ENCODE measurements around the gene ZBTB11. TPM values are rescaled to one million over a fixed set of nuclear protein-coding genes. Genes with fewer than 3 reads are reported as not detected.
"Not testable (repeated sequence)": the region's sequence is repeated elsewhere in the genome, so short reads cannot be mapped to it uniquely, and the experiment has no call there.

The ZBTB11 gene, protein sequence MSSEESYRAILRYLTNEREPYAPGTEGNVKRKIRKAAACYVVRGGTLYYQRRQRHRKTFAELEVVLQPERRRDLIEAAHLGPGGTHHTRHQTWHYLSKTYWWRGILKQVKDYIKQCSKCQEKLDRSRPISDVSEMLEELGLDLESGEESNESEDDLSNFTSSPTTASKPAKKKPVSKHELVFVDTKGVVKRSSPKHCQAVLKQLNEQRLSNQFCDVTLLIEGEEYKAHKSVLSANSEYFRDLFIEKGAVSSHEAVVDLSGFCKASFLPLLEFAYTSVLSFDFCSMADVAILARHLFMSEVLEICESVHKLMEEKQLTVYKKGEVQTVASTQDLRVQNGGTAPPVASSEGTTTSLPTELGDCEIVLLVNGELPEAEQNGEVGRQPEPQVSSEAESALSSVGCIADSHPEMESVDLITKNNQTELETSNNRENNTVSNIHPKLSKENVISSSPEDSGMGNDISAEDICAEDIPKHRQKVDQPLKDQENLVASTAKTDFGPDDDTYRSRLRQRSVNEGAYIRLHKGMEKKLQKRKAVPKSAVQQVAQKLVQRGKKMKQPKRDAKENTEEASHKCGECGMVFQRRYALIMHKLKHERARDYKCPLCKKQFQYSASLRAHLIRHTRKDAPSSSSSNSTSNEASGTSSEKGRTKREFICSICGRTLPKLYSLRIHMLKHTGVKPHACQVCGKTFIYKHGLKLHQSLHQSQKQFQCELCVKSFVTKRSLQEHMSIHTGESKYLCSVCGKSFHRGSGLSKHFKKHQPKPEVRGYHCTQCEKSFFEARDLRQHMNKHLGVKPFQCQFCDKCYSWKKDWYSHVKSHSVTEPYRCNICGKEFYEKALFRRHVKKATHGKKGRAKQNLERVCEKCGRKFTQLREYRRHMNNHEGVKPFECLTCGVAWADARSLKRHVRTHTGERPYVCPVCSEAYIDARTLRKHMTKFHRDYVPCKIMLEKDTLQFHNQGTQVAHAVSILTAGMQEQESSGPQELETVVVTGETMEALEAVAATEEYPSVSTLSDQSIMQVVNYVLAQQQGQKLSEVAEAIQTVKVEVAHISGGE
- polyA plus RNA-seq (2013, experiment 1 of 2; ENCODE audit: insufficient read length) = 10.7 TPM
- 11.1 TPM for polyA plus RNA-seq (2013, experiment 2 of 2; ENCODE audit: insufficient read length)

DNA sequence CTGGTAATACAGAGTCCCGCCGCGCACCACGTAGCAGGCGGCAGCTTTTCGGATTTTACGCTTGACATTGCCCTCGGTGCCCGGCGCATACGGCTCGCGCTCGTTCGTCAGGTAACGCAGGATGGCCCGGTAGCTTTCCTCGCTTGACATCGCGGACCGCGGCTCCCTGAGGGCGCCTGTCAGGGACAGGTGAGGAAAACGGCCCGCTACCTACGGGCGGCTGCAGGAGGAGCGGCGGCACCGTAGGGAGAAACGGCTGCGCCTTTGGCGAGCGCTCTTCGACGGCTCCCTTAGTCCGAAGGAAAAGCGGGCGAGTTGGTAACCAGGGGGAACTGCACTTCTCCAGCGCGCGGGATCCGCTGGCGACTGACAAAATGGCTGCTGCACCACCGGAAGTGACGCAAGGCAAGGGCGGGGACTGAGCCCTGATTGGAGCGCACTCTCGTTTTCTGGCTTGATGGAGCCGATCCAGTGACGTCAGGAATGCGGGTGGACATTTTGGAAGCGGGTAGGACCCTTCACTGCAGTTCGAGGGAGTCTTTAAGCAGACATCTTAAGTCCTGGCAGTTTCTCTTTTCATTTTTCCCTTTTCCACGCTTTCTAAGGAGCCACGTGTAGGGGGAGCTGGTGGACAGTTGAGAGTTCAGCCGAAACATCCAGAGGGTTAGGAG is at the start of gene ZBTB11:
ZBTB11 (minus strand) TSS at position 368 of the 671 bp plus-strand sequence; CDS start at position 150, 218 bp downstream.
- peak; percentile 100 for DNase-seq

DNA sequence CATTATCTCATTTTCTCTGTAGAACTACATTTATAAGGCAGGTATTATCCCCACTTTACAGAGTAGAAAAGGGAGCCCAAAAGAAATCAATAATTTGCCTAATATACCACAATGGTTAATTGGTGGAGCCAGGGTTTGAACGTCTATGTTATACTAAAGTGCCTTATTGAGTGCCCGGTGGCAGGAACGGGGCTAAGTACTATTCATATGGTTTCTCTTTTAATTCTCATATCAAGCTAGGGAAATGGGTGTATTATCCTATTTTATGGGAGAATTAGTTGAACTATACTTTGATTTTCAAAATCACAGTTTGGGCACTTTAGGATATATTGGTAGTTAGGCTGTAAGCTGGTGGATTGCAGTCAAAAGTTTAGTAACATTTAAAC is 49.0 kb upstream of the ZBTB11 start:
- no peak for DNase-seq

DNA sequence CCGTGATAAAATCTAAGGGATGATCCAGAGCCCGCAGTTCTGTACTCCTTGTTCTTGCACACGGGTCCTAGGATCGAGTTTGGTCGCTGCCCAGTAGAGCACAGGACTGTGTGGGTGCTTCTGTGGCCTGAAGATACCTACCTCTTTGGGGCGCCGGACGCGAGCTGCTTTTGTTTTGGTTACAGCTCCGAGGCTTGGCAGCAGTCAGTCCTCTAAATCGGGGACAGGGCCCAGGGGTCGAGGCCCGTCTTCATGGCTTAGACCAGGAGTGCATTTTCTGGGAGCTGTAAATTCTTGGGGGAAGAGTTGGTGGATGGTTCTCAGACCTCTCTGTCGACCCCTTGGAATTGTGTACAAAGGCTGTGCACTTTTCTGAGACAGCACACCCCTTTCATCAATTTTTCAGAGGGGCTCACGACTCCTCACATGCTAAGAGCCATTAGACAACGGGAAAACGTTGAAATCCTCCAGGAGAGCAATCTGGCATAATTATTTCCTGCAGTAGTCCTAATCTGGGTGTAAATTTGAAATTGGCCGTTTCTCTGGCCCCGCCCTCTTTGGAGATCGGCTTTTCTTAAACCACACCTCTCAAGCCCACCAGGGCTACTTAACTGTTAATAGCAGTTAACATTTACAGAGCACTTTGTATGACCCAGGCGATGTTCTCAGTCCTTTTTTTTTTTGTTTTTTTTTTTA is 48.4 kb upstream of the ZBTB11 start:
- peak; percentile 18 for DNase-seq

DNA sequence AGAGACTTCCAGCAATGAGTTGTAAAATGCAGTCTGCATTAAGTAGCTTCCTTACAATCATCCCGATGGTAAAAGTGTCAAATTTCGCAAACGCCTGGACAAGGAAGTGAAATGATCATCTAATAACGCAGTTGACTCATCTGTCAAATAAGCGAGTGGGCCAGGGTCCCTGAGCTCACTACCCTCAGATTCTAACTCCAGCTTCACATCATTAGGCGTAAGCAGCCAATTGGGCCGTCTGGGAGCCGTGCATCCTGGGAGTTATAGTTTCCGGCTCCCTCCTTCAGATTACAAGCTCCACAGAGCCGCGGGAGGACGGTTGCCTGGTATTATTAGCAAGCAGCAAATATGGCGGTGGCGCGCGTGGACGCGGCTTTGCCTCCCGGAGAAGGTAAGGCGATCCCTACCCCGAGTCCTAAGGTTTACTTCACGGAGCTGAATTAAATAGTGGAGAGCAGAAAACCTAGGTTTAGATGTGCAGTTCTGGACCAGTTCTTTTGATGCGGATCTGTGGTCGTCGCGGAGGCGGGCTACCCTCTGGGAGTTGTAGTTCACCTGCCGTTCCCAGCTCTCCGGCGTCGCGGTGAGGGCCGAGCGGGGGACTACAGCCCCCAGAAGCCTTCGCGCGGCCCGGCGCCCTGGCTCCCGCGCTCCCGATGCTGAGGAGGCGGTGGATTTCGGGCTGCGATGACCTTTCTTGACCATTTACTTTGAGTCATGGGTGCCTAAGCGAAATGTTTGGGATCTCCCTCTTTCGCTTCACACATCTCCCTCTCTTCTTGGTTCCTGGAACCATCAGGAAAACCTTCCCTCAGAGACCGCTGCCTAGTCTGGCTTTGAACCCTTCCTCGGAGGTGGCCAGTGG is 47.6 kb upstream of the ZBTB11 start, which contains the start of gene CEP97:
CEP97 (plus strand) TSS at position 286 of the 865 bp plus-strand sequence; CDS start at position 349, 63 bp downstream.
- DNase-seq = peak; percentile 93

DNA sequence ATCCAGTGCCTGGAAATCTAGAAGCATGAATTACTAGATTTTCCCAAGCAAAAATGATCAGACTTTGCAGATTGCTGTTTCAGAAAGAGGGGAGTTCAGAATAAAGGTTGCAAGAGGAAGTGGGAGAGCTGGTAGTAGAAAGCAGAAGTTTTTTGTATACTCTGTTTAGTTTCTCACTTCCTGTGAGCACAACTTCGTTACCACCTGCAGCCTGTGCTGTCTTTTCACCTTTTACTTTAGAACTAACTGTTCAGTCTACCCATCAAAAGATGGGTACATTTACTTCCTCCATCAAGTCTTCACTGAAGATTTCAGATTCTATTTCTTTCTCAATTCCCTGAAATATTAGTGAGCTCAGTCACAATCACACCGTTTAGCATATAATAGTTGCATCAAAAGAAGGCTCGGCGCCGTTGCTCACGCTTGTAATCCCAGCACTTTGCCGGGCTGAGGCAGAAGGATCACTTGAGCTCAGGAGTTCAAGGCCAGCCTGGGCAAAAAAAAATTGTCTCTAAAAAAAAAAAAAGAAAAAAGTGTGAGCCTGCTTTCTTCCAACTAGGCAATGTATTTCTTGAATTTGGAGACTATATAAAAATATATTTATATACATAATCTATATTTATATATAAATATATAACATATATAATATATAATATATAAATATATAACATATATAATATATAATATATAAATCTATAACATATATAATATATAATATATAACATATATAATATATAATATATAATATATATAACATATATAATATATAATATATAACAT is 45.7 kb upstream of the ZBTB11 start:
- DNase-seq = no peak

DNA sequence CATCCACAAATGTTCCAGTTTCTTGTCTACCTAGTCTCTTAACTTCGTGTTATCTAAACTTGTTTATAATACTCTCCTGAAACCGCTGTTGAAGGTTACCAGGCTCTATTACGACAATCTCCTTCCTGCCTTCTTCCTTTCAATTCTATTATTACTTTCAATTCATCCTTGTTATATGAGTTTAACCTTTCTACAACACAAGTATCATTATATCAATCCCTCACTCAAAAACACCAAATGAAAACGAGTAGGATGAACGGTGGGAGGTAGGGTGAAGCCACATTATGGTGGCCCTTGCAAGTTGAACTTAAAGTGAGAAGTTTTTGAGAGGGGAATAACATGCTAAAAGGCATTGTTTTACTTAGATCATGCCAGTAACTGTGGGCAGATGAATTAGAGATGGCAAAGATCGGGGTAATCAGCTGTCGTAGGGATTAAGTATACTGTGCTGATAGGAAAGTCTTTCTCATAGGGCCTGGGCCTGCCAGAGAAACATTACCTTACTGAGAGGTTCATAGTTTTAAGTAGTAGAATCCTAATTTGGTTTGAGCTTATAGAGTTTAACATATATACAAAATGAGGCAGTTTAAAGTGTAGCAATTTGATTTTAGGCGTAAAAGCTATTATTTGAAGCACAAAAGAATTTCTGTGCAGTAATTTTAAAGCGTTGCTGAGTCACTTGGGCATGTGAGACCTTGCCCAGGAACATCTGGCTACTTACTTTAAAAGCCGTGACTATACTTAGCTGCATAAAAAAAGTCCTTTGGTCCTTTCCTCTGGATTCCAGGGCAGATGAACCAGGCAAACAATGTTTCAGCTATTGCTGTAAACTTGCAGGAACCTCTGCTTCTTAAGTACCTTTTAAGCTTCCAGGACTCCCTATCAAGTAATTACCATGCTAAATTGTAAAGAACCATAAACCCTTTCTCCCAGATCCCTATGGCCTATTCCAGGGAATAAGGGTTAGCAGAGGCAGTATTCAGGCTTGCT is 44.2 kb upstream of the ZBTB11 start:
- DNase-seq = no peak

DNA sequence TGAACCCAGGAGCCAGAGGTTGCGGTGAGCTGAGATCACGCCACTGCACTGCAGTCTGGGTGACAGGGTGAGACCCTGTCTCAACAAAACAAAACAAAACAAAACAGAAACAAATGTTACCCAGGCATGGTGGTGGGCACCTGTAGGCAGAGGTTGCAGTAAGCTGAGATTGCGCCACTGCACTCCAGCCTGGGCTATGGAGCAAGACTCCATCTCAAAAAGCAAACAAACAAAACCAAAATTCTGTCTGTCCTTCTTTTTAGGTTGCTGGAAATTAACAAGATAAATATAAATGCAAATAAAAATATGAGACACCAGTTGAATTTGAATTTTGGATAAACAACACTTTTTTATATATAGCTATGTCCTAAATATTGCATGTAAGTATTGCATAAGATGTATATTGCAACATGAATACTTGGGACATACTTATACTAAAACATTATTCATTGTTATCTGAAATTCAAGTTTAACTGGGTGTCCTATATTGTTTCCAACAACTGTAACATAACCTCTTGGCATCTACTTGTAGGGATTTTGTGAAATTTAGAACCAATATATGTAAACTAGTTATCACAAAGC is 42.8 kb upstream of the ZBTB11 start:
- DNase-seq = no peak

DNA sequence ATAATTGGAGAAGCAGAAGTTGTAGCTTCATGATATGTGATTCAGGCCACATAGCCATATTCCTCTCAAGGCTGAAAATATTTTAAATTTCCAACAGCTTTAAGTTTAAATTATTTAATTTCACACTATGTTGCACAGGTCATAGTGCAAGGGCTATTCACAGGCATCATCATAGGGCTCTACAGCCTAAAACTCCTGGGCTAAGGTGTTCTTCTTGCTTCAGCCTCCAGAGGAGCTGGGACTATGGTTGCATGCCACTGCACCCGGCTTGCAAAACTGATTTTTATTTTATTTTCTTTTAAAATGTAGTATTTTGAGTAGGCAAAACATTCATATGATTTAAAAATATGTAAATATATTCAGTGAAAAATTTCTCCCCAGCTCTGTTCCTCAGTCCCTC is 41.5 kb upstream of the ZBTB11 start:
- DNase-seq = no peak

DNA sequence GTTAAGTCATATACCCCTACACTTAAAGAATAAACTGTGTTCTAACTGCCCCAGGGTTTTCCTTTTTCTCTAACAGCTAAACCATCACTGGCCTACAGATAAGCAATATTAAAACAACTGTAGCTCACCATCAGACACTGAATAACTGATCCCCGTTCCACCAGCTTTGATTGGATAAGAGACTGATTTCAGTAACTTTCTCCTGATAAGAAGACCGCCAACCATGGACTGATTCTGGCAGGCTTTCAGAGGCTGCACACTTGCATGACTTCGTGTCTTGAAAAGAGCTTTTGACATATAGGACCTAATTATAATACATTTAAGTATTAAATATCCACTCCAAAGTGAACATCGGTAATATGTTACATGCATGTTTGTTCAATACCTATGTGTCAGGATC is 32.2 kb upstream of the ZBTB11 start:
- no peak for DNase-seq

DNA sequence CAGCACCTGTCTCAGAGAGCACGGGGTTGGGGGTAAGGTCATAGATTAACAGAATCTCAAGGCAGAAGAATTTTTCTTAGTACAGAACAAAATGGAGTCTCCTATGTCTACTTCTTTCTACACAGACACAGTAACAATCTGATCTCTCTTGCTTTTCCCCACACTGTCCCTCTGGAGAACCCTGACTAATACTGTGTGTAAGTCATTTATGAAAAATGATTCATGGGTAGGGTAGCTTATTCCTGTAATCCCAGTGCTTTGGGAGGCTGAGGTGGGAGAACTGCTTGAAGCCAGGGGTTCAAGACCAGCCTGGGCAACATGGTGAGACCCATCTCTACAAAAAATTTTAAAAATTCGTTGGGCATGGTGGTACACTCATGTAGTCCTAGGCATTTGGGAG is 27.7 kb upstream of the ZBTB11 start:
- not testable (repeated sequence) for DNase-seq

DNA sequence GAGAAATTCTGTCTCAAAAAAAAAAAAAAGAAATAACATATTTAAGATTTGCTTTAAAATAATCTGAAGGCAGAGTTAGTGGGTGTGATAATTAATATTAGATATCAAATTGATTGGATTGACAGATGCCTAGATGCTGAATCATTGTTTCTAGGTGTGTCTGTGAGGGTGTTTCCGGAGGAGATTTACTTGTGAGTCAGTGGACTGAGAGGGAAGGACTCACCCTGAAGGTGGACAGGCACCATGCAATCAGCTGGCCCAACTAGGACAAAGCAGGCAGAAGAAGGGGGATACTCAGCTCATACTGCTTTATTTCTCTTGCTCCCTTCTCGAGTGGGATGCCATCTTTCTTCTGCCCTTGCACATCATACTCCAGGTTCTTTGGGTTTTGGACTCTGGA is 26.2 kb upstream of the ZBTB11 start:
- DNase-seq = no peak

DNA sequence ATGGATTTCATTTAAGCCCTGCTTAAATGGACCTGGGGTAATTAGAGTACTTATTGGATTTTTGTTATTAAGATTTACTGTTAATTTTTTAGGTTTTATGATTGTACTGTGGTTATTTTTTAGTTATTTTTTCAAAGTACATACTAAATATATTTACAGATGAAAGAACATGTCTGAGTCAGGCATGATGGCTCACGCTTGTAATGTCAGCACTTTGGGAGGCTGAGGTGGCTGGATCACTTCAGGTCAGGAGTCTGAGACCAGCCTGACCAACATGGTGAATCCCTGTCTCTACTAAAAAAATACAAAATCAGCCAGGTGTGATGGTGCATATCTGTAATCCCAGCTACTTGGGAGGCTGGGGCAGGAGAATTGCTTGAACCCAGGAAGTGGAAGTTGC is 25.8 kb upstream of the ZBTB11 start:
- DNase-seq = no peak

DNA sequence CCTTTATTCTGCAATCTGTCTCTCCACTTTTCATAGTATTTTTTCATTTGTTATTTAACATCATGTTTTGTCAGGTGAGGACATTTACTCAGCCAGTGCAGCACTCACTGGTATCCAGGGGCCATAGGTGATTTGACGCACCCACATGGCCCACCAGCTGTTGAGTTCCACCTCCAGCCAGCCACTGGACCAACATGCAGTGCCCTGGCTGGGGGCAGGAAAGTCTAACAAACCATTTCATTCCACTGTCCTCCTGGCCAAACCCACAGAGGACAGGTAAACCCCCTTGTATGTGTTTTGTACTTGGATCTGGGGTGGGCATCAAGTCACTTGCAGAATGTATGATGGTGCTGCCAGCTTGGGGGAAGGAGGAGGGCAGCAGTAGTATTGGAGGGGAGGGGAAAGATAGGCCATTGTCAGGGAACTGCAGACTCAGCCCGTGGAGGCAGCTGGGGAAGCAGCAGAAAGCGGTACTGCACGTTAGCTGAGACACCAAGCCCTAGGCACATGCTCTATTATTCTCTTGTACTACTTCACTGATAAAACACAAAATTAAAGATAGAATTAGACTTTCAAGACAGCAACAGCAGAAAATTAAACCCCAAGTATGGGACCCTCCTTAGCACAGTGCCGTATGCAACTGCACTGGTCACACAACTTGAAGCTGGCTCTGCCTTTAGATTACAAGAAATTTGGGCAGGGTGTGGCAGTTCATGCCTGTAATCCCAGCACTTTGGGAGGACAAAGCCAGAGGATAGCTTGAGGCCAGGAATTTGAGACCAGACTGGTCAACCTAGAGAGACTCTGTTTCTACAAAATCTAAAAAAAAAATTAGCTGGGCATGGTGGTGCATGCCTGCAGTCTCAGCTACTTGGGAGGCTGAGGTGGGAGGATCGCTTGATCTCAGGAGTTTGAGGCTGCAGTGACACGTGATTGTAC is 25.0 kb upstream of the ZBTB11 start:
- no peak for DNase-seq

DNA sequence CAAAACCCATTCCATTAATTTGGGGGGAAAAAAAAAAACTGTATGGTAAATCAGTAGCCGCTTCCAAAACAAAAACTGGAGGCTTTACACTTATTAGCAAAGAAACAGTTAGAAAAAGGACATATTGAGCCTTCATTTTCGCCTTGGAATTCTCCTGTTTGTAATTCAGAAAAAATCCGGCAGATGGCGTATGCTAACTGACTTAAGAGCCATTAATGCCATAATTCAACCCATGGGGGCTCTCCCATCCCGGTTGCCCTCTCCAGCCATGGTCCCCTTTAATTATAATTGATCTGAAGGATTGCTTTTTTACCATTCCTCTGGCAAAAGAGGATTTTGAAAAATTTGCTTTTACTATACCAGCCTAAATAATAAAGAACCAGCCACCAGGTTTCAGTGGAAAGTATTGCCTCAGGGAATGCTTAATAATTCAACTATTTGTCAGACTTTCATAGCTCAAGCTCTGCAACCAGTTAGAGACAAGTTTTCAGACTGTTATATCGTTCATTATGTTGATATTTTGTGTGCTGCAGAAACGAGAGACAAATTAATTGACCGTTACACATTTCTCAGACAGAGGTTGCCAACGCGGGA is 18.9 kb upstream of the ZBTB11 start:
- DNase-seq = peak; percentile 67

DNA sequence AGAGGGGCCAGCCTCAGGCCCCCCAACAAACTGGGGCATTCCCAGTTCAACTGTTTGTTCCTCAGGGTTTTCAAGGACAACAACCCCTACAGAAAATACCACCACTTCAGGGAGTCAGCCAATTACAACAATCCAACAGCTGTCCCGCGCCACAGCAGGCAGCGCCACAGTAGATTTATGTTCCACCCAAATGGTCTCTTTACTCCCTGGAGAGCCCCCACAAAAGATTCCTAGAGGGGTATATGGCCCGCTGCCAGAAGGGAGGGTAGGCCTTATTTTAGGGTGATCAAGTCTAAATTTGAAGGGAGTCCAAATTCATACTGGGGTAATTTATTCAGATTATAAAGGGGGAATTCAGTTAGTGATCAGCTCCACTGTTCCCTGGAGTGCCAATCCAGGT is 17.9 kb upstream of the ZBTB11 start:
- DNase-seq = not testable (repeated sequence)

DNA sequence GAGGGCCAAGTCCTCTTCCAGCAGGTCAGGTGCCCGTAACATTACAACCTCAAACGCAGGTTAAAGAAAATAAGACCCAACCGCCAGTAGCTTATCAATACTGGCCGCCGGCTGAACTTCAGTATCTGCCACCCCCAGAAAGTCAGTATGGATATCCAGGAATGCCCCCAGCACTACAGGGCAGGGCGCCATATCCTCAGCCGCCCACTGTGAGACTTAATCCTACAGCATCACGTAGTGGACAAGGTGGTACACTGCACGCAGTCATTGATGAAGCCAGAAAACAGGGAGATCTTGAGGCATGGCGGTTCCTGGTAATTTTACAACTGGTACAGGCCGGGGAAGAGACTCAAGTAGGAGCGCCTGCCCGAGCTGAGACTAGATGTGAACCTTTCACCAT is 16.6 kb upstream of the ZBTB11 start:
- DNase-seq = peak; percentile 52
